ENCODE results near the gene APEH. TPM values are rescaled to one million over a fixed set of nuclear protein-coding genes. Genes with fewer than 3 reads are reported as not detected.

Gene APEH
- total and polyA plus RNA-seq, 12 donors: 36.5 to 166 (median 124) TPM

DNA sequence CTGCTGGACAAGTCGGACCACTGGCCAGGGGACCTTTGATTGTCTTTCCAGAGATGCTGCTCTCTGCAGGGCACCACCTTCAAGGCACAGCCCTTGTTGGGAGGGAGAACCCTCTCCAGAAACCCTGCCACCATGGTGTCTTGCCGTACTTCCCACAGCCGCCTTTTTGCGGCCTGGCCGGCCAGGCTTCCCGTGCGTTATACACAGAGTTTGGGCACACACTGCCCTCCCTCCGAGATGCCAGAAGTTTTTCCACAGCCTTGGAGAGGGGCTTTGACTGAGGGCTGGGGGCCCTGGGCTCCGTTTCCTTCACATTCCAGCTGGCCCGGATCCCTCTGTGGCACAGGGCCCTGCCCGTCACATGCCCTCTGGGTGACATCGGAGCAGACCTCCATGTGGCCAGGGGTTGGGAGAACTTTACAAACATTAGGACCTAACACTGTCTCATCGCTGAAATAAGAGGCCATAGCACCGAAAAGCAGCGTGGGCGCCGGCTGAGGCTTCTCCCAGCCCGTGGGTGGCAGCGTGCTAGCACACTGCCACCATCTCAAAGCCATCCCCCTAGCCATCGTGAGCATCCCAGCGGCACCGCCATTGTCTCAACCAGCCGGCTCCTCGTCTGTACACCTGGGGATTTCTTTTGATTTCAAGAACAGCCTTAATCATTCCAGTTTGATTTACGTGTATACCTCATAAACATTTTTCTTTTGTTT lies 6.3 kb upstream of the APEH start:
- Histone ChIP-seq H3K9me3 (replicated peaks in 1 of 3) (no peaks in the 10 kb centered on the region), H3K4me3 (no peak overlapping the region), H3K27me3 (no peaks in the 10 kb centered on the region), H3K27ac (no peak overlapping the region), H3K4me1 (replicated peaks in 1 of 2) (peaks cover 0 to 10% of the 10 kb centered on the region in 2 donors), H3K36me3 (replicated peaks in 1 of 2) (no peaks in the 10 kb centered on the region)
- no peak for TF ChIP-seq POLR2A (IDR thresholded peaks at IDR 0.05)
- TF ChIP-seq, protein P1, sequence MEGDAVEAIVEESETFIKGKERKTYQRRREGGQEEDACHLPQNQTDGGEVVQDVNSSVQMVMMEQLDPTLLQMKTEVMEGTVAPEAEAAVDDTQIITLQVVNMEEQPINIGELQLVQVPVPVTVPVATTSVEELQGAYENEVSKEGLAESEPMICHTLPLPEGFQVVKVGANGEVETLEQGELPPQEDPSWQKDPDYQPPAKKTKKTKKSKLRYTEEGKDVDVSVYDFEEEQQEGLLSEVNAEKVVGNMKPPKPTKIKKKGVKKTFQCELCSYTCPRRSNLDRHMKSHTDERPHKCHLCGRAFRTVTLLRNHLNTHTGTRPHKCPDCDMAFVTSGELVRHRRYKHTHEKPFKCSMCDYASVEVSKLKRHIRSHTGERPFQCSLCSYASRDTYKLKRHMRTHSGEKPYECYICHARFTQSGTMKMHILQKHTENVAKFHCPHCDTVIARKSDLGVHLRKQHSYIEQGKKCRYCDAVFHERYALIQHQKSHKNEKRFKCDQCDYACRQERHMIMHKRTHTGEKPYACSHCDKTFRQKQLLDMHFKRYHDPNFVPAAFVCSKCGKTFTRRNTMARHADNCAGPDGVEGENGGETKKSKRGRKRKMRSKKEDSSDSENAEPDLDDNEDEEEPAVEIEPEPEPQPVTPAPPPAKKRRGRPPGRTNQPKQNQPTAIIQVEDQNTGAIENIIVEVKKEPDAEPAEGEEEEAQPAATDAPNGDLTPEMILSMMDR (IDR thresholded peaks at IDR 0.05): no peak
- no peak for DNase-seq
- intact Hi-C loops (cut with DNase I): loop anchor here in 1 of 2 donors (5.0 kb wide), 1 partner anchor 136 kb away; no protein-coding TSS in a partner anchor
- 80 to 87% (median 85%) methylated on average over 15 to 25 of the region's 25 CpGs for WGBS, 4 donors

DNA sequence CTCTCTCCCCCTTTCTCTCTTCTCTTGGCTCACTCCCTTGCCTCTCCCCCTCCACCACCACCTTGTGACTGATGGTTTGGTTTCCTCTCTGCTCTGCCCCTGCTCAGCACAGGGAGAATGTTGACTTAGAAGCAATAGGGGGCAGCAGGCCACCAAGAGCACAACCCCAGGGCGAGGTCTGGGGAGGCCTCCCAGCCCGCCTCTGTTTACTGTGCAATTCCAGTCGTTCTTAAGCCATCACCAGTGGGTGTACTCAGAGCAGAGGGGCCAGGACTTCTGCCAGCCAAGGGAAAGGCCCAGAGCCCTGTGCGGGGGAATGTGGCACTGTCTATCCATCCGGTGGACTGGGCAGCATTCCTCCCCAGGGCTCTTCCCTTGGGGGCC lies 5.7 kb upstream of the APEH start:
- Histone ChIP-seq H3K27me3 (no peaks in the 10 kb centered on the region), H3K4me3 (no peak overlapping the region), H3K9me3 (replicated peaks in 1 of 3) (no peaks in the 10 kb centered on the region), H3K27ac (no peak overlapping the region), H3K36me3 (replicated peaks in 1 of 2) (no peaks in the 10 kb centered on the region), H3K4me1 (replicated peaks in 1 of 2) (peaks cover 4 to 14% of the 10 kb centered on the region in 2 donors)
- no peak for DNase-seq
- 46 to 61% (median 60%) methylated on average over 4 to 5 of the region's 5 CpGs for WGBS, 4 donors
- intact Hi-C loops (cut with DNase I): loop anchor here in 1 of 2 donors (5.0 kb wide), 1 partner anchor 136 kb away; no protein-coding TSS in a partner anchor
- no peak for TF ChIP-seq POLR2A (IDR thresholded peaks at IDR 0.05)
- TF ChIP-seq, protein P1 (IDR thresholded peaks at IDR 0.05): no peak

DNA sequence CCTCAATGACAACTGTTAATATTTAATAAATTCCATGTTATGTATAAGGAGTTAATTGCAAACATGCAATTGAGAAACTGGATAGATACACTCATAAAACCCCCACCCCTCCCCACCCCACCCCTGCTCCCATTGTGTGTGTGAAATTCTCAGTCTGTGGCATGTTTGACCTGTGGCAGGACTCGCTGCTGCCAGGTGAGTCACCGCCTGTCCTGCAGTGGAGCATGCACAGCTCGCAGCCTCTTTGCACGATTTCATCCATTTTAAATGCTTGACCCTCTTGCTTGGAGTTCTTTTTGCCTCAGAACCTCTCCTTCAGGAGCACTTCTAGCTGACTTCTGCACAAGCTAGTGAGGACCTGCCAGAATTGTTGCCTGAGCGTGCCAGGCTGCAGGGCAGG lies 5.3 kb upstream of the APEH start:
- no peaks in the 10 kb centered on the region for H3K9me3 ChIP-seq (replicated peaks in 1 of 3)
- no peak overlapping the region for H3K27ac ChIP-seq
- WGBS, 4 donors: 39 to 56% (median 49%) methylated on average over 5 of the region's 5 CpGs
- peaks cover 5 to 16% of the 10 kb centered on the region in 2 donors for H3K4me1 ChIP-seq (replicated peaks in 1 of 2)
- no peaks in the 10 kb centered on the region for H3K27me3 ChIP-seq
- H3K36me3 ChIP-seq (replicated peaks in 1 of 2): no peaks in the 10 kb centered on the region
- intact Hi-C loops (cut with DNase I): loop anchor here in 1 of 2 donors (5.0 kb wide), 1 partner anchor 137 kb away; no protein-coding TSS in a partner anchor
- TF ChIP-seq, protein P1 (IDR thresholded peaks at IDR 0.05): no peak
- no peak for TF ChIP-seq POLR2A (IDR thresholded peaks at IDR 0.05)
- no peak overlapping the region for H3K4me3 ChIP-seq
- peak in 3 of 7 donors; percentile 45 to 55 (median 46) for DNase-seq

DNA sequence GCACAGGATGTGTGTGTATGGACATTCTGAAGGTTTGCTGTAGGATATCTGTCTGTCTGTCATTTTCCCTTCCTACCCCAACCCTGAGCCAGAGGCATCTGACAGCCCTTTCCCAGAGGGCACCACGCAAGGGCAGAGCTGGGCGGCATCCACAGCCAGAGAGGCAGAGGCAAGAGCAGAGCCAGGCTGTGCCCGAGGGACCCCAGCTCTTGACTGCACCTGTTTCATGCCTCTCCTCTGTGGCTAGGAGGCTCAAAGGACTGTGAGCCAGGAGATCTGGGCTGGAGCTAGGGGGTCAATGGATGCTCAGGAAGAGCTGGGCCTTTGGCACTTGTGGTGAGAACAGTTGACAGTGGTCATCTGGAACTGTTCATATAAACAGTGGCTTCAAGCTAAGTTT lies 4.8 kb upstream of the APEH start:
- Histone ChIP-seq H3K27ac (no peak overlapping the region), H3K36me3 (replicated peaks in 1 of 2) (no peaks in the 10 kb centered on the region), H3K27me3 (no peaks in the 10 kb centered on the region), H3K4me1 (replicated peaks in 1 of 2) (peaks cover 5 to 16% of the 10 kb centered on the region in 2 donors), H3K4me3 (no peak overlapping the region), H3K9me3 (replicated peaks in 1 of 3) (no peaks in the 10 kb centered on the region)
- TF ChIP-seq, protein P1 (IDR thresholded peaks at IDR 0.05): no peak
- TF ChIP-seq POLR2A (IDR thresholded peaks at IDR 0.05): no peak
- 79 to 100% (median 84%) methylated on average over 2 to 3 of the region's 3 CpGs for WGBS, 4 donors
- no peak for DNase-seq
- intact Hi-C loops (cut with DNase I): loop anchor here in 1 of 2 donors (5.0 kb wide), 1 partner anchor 137 kb away; no protein-coding TSS in a partner anchor

Measured in adrenal gland (tissue), 12 donors.